GM21528 (cell line): ENCODE data around the gene ANKS1B.

Source experiments
- ATAC-seq: cut with Tn5 transposase; IDR thresholded peaks from one replicate; pipeline ENCODE4 v1.9.1; 2021; ENCODE audit warnings: mild to moderate bottlenecking, moderate library complexity; ENCODE audit not compliant: unreplicated experiment, low FRiP score

Gene ANKS1B

GRCh38 chr12:99966429-99966828, 18.3 kb downstream of the ANKS1B start:
- ATAC-seq, result no peak

- no peak for ATAC-seq
Measured at GRCh38 chr12:99960311-99960710, 24.4 kb downstream of the ANKS1B start.

GRCh38 chr12:99959549-99960170, 25.1 kb downstream of the ANKS1B start:
- ATAC-seq, result no peak

GRCh38 chr12:99957866-99958466, 26.8 kb downstream of the ANKS1B start:
- ATAC-seq, result no peak

GRCh38 chr12:99954724-99955123, 30.0 kb downstream of the ANKS1B start:
- no peak for ATAC-seq

GRCh38 chr12:99948370-99948769, 36.4 kb downstream of the ANKS1B start:
- ATAC-seq, result no peak

GRCh38 chr12:99946131-99946530, 38.6 kb downstream of the ANKS1B start:
- ATAC-seq, result no peak

- ATAC-seq, result no peak
Measured at GRCh38 chr12:99935608-99936007, 49.1 kb downstream of the ANKS1B start.

- ATAC-seq, result no peak
Measured at GRCh38 chr12:99926511-99927169, 58.1 kb downstream of the ANKS1B start.

GRCh38 chr12:99920353-99920960, 64.3 kb downstream of the ANKS1B start:
- no peak for ATAC-seq

GRCh38 chr12:99917711-99918402, 66.9 kb downstream of the ANKS1B start:
- ATAC-seq, result no peak

GRCh38 chr12:99916555-99916954, 68.2 kb downstream of the ANKS1B start:
- ATAC-seq, result no peak

- ATAC-seq, result no peak
Measured at GRCh38 chr12:99915251-99916082, 69.3 kb downstream of the ANKS1B start.

- ATAC-seq, result no peak
Measured at GRCh38 chr12:99914206-99914605, 70.5 kb downstream of the ANKS1B start.

GRCh38 chr12:99911967-99912366, 72.8 kb downstream of the ANKS1B start:
- ATAC-seq, result peak; percentile 94

- no peak for ATAC-seq
Measured at GRCh38 chr12:99911081-99911480, 73.7 kb downstream of the ANKS1B start.

GRCh38 chr12:99910342-99910741, 74.4 kb downstream of the ANKS1B start:
- ATAC-seq, result peak; percentile 48

- no peak for ATAC-seq
Measured at GRCh38 chr12:99906786-99907579, 77.8 kb downstream of the ANKS1B start.

- no peak for ATAC-seq
Measured at GRCh38 chr12:99901181-99901580, 83.6 kb downstream of the ANKS1B start.
